Pancreas (tissue), 10 donors: ENCODE data around the gene SUSD4. TPM values are rescaled to one million over a fixed set of nuclear protein-coding genes. Genes with fewer than 3 reads are reported as not detected.
A peak's percentile ranks its signal among the peaks of the same experiment; 100 is the strongest.

ENCODE experiments used
- ATAC-seq, 4 donors: fragments of 200-7000 bp; cut with Tn5 transposase; one replicate each; pipeline versions ENCODE4 v1.8.0 to v1.9.1; 2020; ENCODE audit warnings: mild to moderate bottlenecking in 4 of 4, moderate library complexity in 4 of 4
- DNase-seq, 6 donors: peaks; one replicate each; pipeline ENCODE4 v3.0.0-alpha.2; 2020
- FAIRE-seq: peaks from 2 replicates; lab custom pipeline; 2012; peaks lifted over from hg19 to GRCh38; lab: Jason Lieb, UNC
- H3K27ac ChIP-seq, 4 donors: fragments of 200-600 bp; sonication (generic); 1 replicate in 3 of 4; 2 replicates in 1 of 4; pipeline versions ENCODE4 v1.5.0 to v1.8.0; 2020
- H3K27me3 ChIP-seq, 4 donors: fragments of 200-600 bp; one replicate each; pipeline ENCODE4 v1.8.0; 2021
- H3K36me3 ChIP-seq, 3 donors: fragments of 200-600 bp; sonication (generic) in 1 of 3; one replicate each; pipeline versions ENCODE4 v1.5.0 to v1.8.0; 2020 to 2021
- H3K4me1 ChIP-seq, 3 donors: fragments of 200-600 bp; one replicate each; pipeline ENCODE4 v1.8.0; 2021
- H3K4me3 ChIP-seq, 4 donors: fragments of 200-600 bp; sonication (generic) in 2 of 4; one replicate each; pipeline versions ENCODE4 v1.5.0 to v1.8.0; 2020 to 2021
- H3K9me3 ChIP-seq, 4 donors: fragments of 200-600 bp; one replicate each; pipeline ENCODE4 v1.8.0; 2021
- CTCF ChIP-seq, 4 donors: fragments of 200-600 bp; sonication (generic) in 3 of 4; IDR thresholded peaks; one replicate each; pipeline versions ENCODE4 v1.5.0 to v1.8.0; 2021; ENCODE audit warnings: antibody characterized with exemption in 4 of 4
- WGBS, 2 donors: extraction: QIAGEN DNeasy Blood & Tissue Kit; methylation state at CpG; one replicate each; pipeline ENCODE4 v1.1.7; 2013; 5-methylcytosine and 5-hydroxymethylcytosine counted together
- intact Hi-C, 3 donors: fragments of 100-400 bp; cut with DNase I; formaldehyde crosslinking; loops; one replicate each; pipeline versions ENCODE4 v1.11.1 to v1.14.2; 2022
- polyA plus RNA-seq, 2 donors: library from polyadenylated mRNA; stranded (reverse); fragments of 200-250 nt; gene quantifications; one replicate each; pipeline ENCODE4 v1.2.3, GENCODE V29; 2013
- total RNA-seq, 6 donors: library from RNA; stranded (reverse); fragmentation: NEBNext Ultra II Directional in 4 of 6; extraction: Animal tissue kit (Norgen Biotek cat#: 25700) in 4 of 6; gene quantifications; one replicate each; pipeline versions ENCODE4 v1.2.1 to v1.2.4, GENCODE V29; 2021 to 2023
- donor health status: healthy with polysubstance abuse.
- donor health status: DM: no; HTN: no; CAD: no; lungs with moderate emphysema.
- donor health status: DM: no; HTN: no; CAD: no.
- donor health status: control.
- donor health status: control.
- donor health status: Bipolar disorder and iron deficiency.
- donor health status: DM: yes; HTN: yes; CAD: no.
- donor health status: DM: no; HTN: no; CAD: no.
- donor health status: DM: no; HTN: no; CAD: no.
- donor health status: DM: yes; HTN: yes; CAD: no.

Gene SUSD4
- total and polyA plus RNA-seq, 8 donors, result 4.1 to 34.6 (median 8.8) TPM

GRCh38 chr1:223216531-223217205 is 147.3 kb downstream of the SUSD4 start:
- Histone ChIP-seq H3K9me3 (no peaks in the 10 kb centered on the region), H3K36me3 (no peaks in the 10 kb centered on the region), H3K27ac (no peak overlapping the region), H3K4me1 (no peaks in the 10 kb centered on the region), H3K4me3 (no peak overlapping the region), H3K27me3 (no peaks in the 10 kb centered on the region)
- ATAC-seq, result peak in 1 of 4 donors; percentile 45
- WGBS, 2 donors, result 71 to 72% methylated on average over 5 of the region's 5 CpGs
- no peak for DNase-seq
- FAIRE-seq, result no peak
- intact Hi-C loops, result no loop called here
- TF ChIP-seq CTCF (IDR thresholded peaks at IDR 0.05), result no peak

GRCh38 chr1:223216074-223216473 is 147.9 kb downstream of the SUSD4 start:
- H3K4me1 ChIP-seq, result no peaks in the 10 kb centered on the region
- intact Hi-C loops, result no loop called here
- no peak overlapping the region for H3K27ac ChIP-seq
- H3K9me3 ChIP-seq, result no peaks in the 10 kb centered on the region
- H3K4me3 ChIP-seq, result no peak overlapping the region
- no peak for DNase-seq
- FAIRE-seq, result no peak
- ATAC-seq, result no peak
- H3K27me3 ChIP-seq, result no peaks in the 10 kb centered on the region
- no peak for TF ChIP-seq CTCF (IDR thresholded peaks at IDR 0.05)
- no peaks in the 10 kb centered on the region for H3K36me3 ChIP-seq
- 90 to 91% methylated on average over 6 of the region's 6 CpGs for WGBS, 2 donors

- DNase-seq, result no peak
- no peaks in the 10 kb centered on the region for H3K9me3 ChIP-seq
- whole genome bisulfite sequencing, 2 donors, result 92 to 96% methylated on average over 6 of the region's 6 CpGs
Measured at GRCh38 chr1:223215026-223215425, 148.9 kb downstream of the SUSD4 start.

DNA sequence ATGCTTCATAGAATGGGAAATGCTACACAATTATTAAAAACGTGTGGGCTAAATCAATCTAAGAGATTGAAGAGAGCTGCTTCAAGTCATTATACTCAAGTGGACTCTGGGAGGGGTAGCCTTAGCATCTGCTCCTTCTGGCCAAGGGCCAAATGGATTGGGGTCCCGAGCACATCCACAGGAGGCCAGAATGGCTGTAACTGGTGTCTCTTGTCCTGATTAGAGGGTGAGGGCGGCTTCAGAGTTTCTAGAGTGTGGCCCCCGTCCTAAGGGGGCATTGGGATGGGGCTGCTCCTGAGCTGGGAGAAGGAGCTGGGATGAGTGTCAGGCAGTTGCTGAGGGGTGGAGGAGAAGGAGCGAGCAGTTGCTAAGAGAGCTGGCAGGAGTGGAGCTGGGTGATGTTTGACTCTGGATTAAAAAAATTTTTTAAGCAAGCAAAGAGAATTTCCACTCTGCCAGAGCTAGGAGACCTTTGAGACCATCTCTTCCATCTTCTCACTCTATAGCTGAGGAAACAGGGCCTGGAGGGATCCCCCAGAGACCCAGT is 149.6 kb downstream of the SUSD4 start:
- Histone ChIP-seq H3K36me3 (no peaks in the 10 kb centered on the region), H3K4me1 (no peaks in the 10 kb centered on the region), H3K27ac (no peak overlapping the region), H3K9me3 (no peaks in the 10 kb centered on the region), H3K27me3 (no peaks in the 10 kb centered on the region), H3K4me3 (no peak overlapping the region)
- FAIRE-seq, result no peak
- TF ChIP-seq CTCF (IDR thresholded peaks at IDR 0.05), result no peak
- intact Hi-C loops, result no loop called here
- DNase-seq, result no peak
- ATAC-seq, result peak in 2 of 4 donors; percentile 28 to 31
- 79 to 84% methylated on average over 5 of the region's 5 CpGs for WGBS, 2 donors

More at GRCh38 chr1:223215026-223215425, 148.9 kb downstream of the SUSD4 start:
- H3K27me3 ChIP-seq, result no peaks in the 10 kb centered on the region
- no peak overlapping the region for H3K27ac ChIP-seq
- FAIRE-seq, result no peak
- no peak for TF ChIP-seq CTCF (IDR thresholded peaks at IDR 0.05)
- H3K4me1 ChIP-seq, result no peaks in the 10 kb centered on the region
- intact Hi-C loops, result no loop called here
- H3K36me3 ChIP-seq, result no peaks in the 10 kb centered on the region
- H3K4me3 ChIP-seq, result no peak overlapping the region
- ATAC-seq, result no peak

- H3K4me1 ChIP-seq, result no peaks in the 10 kb centered on the region
- WGBS, 2 donors, result 71 to 83% methylated on average over 3 of the region's 3 CpGs
- FAIRE-seq, result no peak
Measured at GRCh38 chr1:223212441-223212840, 151.5 kb downstream of the SUSD4 start.

More at GRCh38 chr1:223212441-223212840, 151.5 kb downstream of the SUSD4 start:
- no peak for ATAC-seq
- no peak for TF ChIP-seq CTCF (IDR thresholded peaks at IDR 0.05)
- intact Hi-C loops, result no loop called here
- no peak for DNase-seq
- no peak overlapping the region for H3K4me3 ChIP-seq
- H3K36me3 ChIP-seq, result no peaks in the 10 kb centered on the region
- H3K27me3 ChIP-seq, result no peaks in the 10 kb centered on the region
- no peaks in the 10 kb centered on the region for H3K9me3 ChIP-seq
- no peak overlapping the region for H3K27ac ChIP-seq
